Measurements from ENCODE around the gene PRELID1.
"Not testable (repeated sequence)": the region's sequence is repeated elsewhere in the genome, so short reads cannot be mapped to it uniquely, and the experiment has no call there.

PRELID1 gene

GRCh38 chr5:177300236-177300880, 3.2 kb upstream of the PRELID1 start:
- DNase-seq: no peak

DNA sequence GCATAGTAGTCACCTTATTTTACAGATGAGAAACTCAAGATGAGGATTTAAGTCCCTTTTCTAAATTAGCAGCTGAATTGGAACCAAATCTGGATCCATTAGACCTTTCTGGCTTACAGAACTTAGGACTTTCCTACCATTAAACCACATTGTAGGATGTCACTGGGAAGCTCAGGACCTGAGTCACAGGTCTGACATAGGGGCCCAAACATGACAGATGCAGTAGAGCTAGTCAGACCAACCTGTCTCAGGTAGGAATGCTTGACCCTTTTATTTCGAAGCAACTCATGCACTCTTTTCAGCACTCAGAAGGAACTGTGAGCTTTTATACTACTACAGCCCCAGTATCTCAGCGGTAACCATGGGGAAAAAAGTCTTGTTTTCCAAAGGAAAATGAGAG, 2.6 kb upstream of the PRELID1 start:
- DNase-seq: no peak

- no peak for DNase-seq
Observed at GRCh38 chr5:177301503-177302165, 2.0 kb upstream of the PRELID1 start.

DNA sequence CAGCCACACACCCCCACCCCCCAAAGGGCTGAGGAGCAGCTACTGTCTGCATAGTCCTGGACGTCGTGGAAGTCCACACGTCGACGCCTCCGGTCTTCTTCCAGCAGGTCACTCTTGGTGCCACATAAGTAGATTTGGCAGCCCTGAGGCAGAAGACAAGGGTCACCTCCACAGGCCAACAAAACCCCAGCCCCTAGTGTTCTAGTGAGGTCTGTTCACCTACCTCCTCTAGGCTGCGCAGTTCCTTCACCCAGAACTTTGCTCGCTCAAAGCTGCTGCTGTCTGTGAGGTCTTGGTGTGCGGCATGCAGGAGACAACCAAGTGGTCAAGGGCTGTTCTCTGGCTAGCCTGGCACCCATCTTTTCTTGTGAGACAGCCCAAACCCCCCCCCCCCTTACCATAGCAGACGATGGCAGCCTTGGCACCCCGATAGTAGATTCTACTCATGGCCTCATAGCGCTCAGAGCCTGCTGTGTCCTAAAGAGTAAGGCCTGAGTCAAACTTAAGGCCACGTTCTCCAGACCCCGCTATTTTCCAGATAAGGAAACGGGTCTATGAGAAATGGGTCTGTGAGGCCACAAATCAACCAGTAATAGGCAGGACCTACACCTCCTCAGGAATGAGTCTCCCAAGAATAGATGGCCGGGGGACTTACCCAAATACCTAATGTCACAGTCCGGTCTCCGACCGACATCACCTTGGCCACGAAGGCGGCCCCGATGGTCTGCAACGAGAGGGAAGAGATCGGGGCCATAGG, 1.1 kb upstream of the PRELID1 start:
- DNase-seq: no peak

GRCh38 chr5:177303925-177304391, 359 bp downstream of the PRELID1 start:
- no peak for DNase-seq

GRCh38 chr5:177304392-177305119, 957 bp downstream of the PRELID1 start:
- DNase-seq: no peak

GRCh38 chr5:177306103-177306640, 2.6 kb downstream of the PRELID1 start:
- not testable (repeated sequence) for DNase-seq

DNA sequence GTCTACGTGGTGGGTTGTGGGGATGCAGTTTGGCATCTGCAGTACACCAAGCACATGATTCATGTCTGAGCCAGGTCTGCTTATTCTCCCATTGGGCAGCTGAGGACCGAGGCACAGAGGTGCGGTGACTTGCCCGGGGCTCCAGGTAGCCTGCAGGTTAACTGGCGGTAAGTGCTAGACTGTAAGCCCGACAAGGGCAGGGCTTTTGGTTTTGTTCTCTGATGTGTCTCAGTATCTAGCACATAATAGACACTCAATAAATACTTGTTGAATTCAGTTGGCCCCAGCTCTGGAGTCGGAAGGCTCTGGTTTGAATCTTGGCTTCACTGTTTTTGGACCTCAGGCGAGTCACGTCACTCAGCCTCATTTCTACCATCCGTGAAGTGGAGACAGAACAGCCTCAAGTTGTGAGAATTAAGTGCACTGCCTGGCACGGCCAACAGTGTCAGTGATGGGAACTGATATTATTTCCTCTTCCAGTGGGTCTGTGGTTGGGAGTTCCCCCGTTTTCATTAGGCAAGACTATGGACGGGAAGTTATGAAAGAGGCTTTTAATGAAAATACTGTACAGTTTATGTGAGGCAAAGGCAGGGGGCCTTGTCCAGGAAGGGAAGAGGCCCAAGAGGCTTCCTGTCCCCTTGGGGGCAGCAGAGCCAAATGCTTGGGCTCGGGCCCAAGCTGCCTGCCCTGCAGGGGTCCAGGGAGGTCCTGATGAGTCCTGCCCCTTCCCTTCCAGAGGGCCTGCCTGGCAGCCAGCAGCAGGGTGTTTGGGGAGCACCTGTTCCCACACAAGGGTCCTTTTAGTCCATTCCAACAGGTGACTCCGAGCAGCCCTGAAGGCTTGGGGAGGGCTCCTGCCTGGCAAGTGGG, 3.3 kb downstream of the PRELID1 start:
- DNase-seq: no peak

DNA sequence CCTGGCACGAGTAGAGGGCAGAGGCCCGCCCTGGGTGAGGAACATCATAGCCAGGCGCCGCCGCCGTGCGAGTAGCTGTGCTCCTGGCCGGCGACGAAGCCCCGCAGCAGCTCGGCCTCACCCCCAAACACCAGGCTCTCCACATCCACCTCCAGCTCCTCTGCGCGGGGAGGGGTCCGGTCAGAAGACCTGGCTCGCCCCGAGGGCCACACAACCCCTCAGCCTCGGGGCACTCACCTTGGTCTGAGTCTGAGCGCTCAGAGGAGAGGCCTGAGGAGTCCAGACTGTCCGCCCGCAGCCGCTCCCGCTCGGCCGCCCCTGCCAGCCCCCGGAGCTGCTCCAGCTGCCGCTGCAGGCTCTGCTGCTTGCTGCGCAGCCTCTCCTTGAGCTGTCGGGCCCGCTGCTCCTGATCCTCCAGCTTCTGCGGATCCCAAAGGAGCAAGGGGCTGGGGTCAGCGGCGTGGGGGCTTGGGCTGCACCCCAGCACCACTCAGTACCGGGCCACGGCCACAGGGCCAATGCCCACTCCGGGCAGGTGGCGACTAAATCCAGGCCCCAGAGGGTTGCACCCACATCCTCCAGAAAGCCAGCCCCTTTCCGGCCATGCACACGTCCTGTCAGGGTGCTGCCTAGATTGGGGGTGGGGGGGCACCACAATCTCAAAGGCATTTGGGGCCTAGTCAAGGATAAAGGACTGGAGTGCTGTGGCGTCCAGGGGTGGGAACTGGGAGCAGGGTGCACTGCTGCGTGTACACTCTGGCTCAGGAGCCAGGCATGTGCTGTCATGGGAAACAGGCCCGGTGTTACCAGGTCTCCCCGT, 4.2 kb downstream of the PRELID1 start:
- DNase-seq: no peak

DNA sequence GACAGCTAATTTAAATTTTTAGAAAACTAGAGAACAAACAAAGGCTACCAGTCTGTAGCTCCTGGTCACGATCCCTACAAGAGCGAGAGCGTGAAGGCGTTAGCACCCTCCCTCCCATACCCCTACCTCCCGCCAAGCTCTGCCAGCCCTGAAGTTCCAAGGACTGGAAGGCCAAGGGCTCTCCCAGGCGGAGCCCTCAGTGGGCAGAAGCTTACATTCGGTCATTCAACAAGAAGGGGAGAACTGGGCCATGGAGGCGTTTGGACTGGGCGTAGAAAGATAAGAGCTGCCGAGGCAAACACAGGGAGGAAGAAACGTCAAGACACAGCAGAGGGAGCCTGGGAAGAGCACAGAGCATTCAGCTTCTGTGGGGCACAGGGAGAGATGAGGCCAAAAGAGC, 5.1 kb downstream of the PRELID1 start:
- DNase-seq: no peak

GRCh38 chr5:177309351-177310191, 6.0 kb downstream of the PRELID1 start:
- peak; percentile 76 for DNase-seq

DNA sequence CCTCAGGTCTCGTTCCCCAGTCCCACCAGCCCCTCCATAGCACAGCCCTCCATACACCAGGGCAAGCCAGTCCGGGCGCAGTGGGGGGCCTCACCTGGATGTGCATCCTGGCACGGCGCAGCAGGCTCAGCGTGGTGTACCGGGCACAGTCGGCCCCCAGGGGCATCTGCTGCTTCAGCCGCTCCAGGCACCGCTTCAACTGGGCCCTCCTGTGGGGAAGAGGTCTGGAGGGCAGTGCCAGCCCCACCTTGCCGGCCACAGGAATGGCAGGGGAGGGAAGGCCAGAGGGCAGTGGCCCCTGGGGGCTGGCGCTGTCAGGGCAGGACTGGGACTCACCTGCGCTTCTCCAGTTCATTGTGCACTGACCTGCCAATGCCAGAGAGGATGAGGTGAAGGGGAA, 6.7 kb downstream of the PRELID1 start:
- DNase-seq: peak; percentile 41

DNA sequence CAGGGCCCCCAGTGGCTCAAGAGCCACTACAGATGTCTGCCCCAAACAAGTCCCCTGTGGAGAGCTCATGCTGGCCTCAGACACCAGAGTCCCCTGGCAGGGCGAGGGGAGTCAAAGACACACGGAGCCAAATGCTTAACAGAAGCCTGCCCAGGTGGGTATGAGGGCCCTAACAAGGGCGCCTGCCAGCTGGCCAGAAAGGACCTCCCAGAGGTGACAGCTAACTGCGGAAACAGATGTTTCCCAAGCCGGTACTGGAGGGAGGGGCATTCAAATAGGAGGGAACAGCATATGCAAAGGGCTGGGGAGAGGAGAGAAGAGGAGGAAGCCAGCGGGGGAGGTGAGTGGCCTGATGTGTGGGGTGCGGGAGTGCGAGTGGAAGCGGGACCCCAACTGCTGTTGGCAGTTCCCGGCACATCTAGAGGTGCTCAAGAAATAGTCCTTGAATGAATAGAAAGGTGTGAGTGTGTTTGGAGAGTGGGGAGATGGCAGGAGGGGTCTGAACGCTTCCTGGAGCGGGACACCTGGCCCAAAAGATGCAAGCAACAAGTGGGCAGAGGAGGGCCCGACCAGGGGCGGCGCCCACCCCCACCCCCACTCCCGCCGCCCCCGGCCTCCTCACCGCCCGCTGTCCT, 7.3 kb downstream of the PRELID1 start:
- peak; percentile 41 for DNase-seq

DNA sequence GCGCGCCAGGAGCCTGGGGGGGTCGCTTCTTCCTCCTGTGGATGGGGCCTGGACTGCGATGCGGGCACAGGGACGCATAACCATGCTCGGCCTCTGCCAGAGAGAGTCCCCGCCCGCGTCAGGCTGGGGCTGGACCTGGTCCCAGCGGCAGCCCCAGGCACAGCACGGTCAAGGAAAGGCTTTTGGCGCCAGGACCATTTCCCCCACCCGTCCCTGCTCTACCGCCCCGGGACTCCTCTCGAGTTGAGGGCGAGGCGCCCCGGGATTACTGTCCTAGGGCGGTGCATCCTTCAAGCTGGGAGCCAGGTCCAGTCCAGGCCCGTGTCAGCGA, 7.8 kb downstream of the PRELID1 start:
- DNase-seq: no peak

DNA sequence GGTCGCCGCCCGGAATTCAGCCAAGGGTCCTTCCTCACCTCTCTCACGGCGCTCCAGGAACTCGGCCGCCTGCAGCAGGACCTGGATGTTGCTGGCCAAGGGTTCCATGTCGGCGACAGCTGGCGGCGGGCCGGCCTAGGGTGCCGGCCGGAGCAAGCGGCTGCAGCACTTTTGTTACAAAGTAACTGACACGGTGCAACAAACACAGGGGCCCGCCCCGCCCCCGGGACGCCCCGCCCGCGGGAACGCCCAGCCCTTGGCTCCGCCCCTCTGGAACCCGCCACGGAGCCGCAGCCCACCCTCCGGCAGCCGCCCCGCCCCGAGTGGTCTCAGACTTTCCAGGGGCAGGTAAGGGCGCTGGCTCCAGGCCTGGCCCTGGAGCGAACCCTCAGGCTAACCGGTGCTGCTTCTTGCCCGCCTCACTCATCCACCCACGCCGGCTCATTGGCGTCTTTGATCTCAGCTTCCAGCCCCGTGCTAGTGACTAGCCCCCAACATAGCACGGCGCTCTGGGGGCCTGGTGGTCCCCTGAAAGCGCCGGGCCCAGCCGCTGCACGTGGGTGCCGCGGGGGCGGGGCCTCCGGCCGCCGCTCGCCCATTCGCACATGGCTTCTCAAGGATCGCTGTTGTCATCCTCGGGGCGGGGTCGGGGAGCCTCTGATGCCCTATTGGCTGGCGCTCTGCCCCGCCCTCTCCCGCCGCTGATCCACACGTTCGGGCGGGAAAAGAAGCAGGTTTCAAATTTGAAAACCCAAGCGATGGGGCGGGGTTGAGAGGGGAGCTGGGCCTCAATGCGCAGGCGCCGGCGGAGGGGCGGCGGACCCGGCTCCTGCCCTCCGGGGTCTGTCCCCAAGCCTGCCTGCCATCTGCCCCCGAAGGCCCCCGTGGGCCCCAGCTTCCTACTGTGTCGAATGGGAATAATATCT, 8.4 kb downstream of the PRELID1 start, which contains the start of gene MXD3:
Gene MXD3 (minus strand): TSS at position 176 of the 926 bp plus-strand sequence. CDS start 68 bp downstream, at position 108.
- peak; percentile 96 for DNase-seq

- DNase-seq: peak; percentile 50
Observed at GRCh38 chr5:177312649-177313181, 9.1 kb downstream of the PRELID1 start.

GRCh38 chr5:177313561-177314259, 10.1 kb downstream of the PRELID1 start:
- DNase-seq: peak; percentile 22

Measured in right forelimb (tissue), 1 donor.